ENCODE data around the gene MSANTD3. TPM values are rescaled to one million over a fixed set of nuclear protein-coding genes. Genes with fewer than 3 reads are reported as not detected.

The MSANTD3 gene
- total and polyA plus RNA-seq, 2 of the 13 experiments (the other 11 are each of a cell fraction or from before 2014, with no cell fraction given), result 10.1 to 19.2 TPM

DNA sequence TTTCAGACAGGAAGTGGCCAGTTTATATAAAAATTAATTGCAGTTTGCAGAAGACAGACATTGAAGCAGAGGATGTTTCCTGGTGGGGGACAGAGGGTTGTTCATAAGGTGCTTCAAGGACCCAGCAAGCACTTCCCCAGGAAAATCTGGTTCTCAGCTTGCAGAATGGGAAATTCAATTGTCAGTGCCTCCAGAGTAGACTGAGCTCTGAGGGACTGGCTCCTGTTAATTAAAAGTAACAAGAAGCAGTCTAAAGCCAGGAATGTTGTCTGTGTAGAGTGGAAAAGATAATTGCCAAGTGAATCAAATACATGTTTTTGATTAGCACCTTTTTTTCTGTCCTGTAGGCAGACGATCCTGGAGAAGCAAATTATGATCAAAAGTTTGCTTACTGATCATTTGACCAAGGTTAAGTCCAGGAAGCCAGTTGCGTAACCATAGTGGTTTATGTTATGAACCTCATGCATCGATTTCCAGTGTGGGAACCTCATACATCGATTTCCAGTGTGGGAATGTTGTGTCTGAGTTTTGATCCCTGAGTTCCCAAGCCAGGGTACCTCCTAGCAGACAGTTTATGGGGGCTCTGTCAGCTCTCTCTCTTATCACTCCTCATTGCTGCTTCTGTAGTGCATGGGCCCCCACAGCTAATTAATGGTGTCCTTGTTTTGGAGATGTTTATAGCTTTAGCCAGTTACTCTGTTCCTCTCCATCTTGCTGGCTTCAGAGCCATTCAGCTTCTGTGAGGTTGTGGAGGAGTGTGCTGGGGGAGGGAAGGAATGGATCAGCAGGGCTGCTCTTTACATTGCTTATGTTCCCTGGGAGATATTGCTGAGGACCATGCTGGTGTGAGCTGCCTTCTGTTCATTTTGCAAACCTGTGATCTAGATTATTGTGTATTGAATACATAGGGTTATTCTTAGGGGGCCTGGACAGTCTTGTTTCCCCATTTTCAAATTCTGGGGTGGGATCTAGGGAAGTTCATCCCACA lies 17.1 kb downstream of the MSANTD3 start (continued):
- TF ChIP-seq, protein P1, sequence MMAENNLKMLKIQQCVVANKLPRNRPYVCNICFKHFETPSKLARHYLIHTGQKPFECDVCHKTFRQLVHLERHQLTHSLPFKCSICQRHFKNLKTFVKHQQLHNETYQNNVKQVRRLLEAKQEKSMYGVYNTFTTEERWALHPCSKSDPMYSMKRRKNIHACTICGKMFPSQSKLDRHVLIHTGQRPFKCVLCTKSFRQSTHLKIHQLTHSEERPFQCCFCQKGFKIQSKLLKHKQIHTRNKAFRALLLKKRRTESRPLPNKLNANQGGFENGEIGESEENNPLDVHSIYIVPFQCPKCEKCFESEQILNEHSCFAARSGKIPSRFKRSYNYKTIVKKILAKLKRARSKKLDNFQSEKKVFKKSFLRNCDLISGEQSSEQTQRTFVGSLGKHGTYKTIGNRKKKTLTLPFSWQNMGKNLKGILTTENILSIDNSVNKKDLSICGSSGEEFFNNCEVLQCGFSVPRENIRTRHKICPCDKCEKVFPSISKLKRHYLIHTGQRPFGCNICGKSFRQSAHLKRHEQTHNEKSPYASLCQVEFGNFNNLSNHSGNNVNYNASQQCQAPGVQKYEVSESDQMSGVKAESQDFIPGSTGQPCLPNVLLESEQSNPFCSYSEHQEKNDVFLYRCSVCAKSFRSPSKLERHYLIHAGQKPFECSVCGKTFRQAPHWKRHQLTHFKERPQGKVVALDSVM (CRISPR knock-in tag; IDR thresholded peaks at IDR 0.05), result no peak
- TF ChIP-seq KMT2A (CRISPR knock-in tag; IDR thresholded peaks at IDR 0.05), result no peak
- TF ChIP-seq SALL1 (CRISPR knock-in tag; IDR thresholded peaks at IDR 0.05), result peak; percentile 99
- TF ChIP-seq ZMYM4 (CRISPR knock-in tag; IDR thresholded peaks at IDR 0.05), result peak; percentile 88
- TF ChIP-seq, protein P2, sequence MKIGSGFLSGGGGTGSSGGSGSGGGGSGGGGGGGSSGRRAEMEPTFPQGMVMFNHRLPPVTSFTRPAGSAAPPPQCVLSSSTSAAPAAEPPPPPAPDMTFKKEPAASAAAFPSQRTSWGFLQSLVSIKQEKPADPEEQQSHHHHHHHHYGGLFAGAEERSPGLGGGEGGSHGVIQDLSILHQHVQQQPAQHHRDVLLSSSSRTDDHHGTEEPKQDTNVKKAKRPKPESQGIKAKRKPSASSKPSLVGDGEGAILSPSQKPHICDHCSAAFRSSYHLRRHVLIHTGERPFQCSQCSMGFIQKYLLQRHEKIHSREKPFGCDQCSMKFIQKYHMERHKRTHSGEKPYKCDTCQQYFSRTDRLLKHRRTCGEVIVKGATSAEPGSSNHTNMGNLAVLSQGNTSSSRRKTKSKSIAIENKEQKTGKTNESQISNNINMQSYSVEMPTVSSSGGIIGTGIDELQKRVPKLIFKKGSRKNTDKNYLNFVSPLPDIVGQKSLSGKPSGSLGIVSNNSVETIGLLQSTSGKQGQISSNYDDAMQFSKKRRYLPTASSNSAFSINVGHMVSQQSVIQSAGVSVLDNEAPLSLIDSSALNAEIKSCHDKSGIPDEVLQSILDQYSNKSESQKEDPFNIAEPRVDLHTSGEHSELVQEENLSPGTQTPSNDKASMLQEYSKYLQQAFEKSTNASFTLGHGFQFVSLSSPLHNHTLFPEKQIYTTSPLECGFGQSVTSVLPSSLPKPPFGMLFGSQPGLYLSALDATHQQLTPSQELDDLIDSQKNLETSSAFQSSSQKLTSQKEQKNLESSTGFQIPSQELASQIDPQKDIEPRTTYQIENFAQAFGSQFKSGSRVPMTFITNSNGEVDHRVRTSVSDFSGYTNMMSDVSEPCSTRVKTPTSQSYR (CRISPR knock-in tag; IDR thresholded peaks at IDR 0.05; ENCODE audit: borderline replicate concordance), result no peak
- TF ChIP-seq FOXA3 (CRISPR knock-in tag; IDR thresholded peaks at IDR 0.05), result peak; percentile 75
- TF ChIP-seq, protein P3, sequence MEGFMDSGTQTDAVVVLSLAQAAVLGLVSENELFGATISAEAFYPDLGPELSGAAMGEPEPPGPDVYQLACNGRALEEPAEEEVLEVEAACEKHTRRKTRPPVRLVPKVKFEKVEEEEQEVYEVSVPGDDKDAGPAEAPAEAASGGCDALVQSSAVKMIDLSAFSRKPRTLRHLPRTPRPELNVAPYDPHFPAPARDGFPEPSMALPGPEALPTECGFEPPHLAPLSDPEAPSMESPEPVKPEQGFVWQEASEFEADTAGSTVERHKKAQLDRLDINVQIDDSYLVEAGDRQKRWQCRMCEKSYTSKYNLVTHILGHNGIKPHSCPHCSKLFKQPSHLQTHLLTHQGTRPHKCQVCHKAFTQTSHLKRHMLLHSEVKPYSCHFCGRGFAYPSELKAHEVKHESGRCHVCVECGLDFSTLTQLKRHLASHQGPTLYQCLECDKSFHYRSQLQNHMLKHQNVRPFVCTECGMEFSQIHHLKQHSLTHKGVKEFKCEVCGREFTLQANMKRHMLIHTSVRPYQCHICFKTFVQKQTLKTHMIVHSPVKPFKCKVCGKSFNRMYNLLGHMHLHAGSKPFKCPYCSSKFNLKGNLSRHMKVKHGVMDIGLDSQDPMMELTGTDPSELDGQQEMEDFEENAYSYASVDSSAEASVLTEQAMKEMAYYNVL (CRISPR knock-in tag; IDR thresholded peaks at IDR 0.05; ENCODE audit: borderline replicate concordance), result no peak
- no peak for TF ChIP-seq MTF1 (CRISPR knock-in tag; IDR thresholded peaks at IDR 0.05)
- TF ChIP-seq HDAC1 (CRISPR knock-in tag; IDR thresholded peaks at IDR 0.05), result peak; percentile 60; the same call in 1 of the 2 replicates
- no peak for TF ChIP-seq ZNF660 (CRISPR knock-in tag; IDR thresholded peaks at IDR 0.05; ENCODE audit: borderline replicate concordance, low read depth)
- TF ChIP-seq TBX2 (CRISPR knock-in tag; IDR thresholded peaks at IDR 0.05; ENCODE audit: borderline replicate concordance), result peak; percentile 43; the same call in 1 of the 2 replicates
- TF ChIP-seq, protein P4, sequence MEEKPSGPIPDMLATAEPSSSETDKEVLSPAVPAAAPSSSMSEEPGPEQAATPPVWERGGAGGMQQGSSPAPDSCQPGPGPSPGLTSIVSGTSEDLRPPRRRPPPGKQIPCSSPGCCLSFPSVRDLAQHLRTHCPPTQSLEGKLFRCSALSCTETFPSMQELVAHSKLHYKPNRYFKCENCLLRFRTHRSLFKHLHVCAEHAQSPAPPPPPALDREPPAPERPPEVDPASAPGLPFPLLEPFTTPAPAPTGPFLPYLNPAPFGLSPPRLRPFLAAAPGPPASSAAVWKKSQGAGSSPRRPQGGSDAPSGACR (CRISPR knock-in tag; IDR thresholded peaks at IDR 0.05), result 0 out of 2 replicates have a peak, but pooled peaks have one; percentile 43
- TF ChIP-seq, protein P5, sequence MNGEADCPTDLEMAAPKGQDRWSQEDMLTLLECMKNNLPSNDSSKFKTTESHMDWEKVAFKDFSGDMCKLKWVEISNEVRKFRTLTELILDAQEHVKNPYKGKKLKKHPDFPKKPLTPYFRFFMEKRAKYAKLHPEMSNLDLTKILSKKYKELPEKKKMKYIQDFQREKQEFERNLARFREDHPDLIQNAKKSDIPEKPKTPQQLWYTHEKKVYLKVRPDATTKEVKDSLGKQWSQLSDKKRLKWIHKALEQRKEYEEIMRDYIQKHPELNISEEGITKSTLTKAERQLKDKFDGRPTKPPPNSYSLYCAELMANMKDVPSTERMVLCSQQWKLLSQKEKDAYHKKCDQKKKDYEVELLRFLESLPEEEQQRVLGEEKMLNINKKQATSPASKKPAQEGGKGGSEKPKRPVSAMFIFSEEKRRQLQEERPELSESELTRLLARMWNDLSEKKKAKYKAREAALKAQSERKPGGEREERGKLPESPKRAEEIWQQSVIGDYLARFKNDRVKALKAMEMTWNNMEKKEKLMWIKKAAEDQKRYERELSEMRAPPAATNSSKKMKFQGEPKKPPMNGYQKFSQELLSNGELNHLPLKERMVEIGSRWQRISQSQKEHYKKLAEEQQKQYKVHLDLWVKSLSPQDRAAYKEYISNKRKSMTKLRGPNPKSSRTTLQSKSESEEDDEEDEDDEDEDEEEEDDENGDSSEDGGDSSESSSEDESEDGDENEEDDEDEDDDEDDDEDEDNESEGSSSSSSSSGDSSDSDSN (CRISPR knock-in tag; IDR thresholded peaks at IDR 0.05), result no peak
- peak; percentile 74; the same call in 1 of the 2 replicates for TF ChIP-seq PITX1 (CRISPR knock-in tag; IDR thresholded peaks at IDR 0.05)
- peak; percentile 100 for TF ChIP-seq ZBTB3 (CRISPR knock-in tag; IDR thresholded peaks at IDR 0.05; ENCODE audit: borderline replicate concordance, low read depth)
- peak; percentile 95; the same call in 1 of the 2 replicates for TF ChIP-seq SPEN (CRISPR knock-in tag; IDR thresholded peaks at IDR 0.05; ENCODE audit: low read depth)
- no peak for TF ChIP-seq PRMT3 (CRISPR knock-in tag; IDR thresholded peaks at IDR 0.05; ENCODE audit: borderline replicate concordance, low read depth)
